ENCODE measurements around the gene ACTR1B.
"Not testable (repeated sequence)": the region's sequence is repeated elsewhere in the genome, so short reads cannot be mapped to it uniquely, and the experiment has no call there.

Gene ACTR1B

GRCh38 chr2:97615746-97616145 lies 48.1 kb downstream of the ACTR1B start:
- not testable (repeated sequence) for DNase-seq (ENCODE audit: low read depth, low spot score)

GRCh38 chr2:97611895-97612294 lies 51.9 kb downstream of the ACTR1B start:
- not testable (repeated sequence) for DNase-seq (ENCODE audit: low read depth, low spot score)

DNA sequence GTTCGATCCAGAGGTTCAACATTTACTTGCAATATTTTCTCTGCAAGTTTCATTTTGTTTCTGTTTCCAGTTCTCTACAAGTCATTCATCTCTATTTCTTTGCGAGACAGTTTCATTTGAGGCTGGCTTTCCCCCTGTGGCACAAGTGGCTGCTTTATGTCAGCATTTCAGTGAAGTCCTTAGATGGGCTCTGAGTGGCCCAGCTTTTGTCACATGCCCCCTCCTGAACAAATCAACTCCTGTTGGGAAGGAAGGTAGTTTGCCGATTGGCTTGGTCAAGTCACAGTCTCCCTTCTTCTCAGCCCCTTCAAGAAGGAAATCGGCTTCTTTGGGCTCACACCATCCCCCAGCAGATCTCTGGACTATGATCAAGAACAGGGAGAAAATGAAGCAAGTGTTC lies 55.1 kb downstream of the ACTR1B start:
- not testable (repeated sequence) for DNase-seq (ENCODE audit: low read depth, low spot score)
